Measurements from ENCODE around the gene FAM13B.
"Not testable (repeated sequence)": the region's sequence is repeated elsewhere in the genome, so short reads cannot be mapped to it uniquely, and the experiment has no call there.

The FAM13B gene

GRCh38 chr5:138032572-138033385 lies at the start of gene FAM13B:
FAM13B (minus strand) TSS chr5:138033079; CDS start chr5:138019111, 13,968 bp downstream.
- Histone ChIP-seq H3K9me3 (ENCODE audit: control insufficient read depth, insufficient read depth, low read length) (no peaks in the 10 kb centered on the region), H3K9ac (ENCODE audit: low read depth, low read length) (peak within 1 kb of the TSS; percentile 99), H3K36me3 (ENCODE audit: insufficient read depth, low read length) (no peaks in the 10 kb centered on the region), H3K4me1 (ENCODE audit: insufficient read depth, low read length) (0 out of 2 replicates have a peak, but pooled peaks cover 5% of the 10 kb centered on the region)

GRCh38 chr5:138082033-138082432 lies 49.2 kb upstream of the FAM13B start:
- Histone ChIP-seq H3K9ac (ENCODE audit: low read depth, low read length) (no peak overlapping the region), H3K36me3 (ENCODE audit: insufficient read depth, low read length) (no peaks in the 10 kb centered on the region), H3K4me1 (ENCODE audit: insufficient read depth, low read length) (peaks cover 12% of the 10 kb centered on the region), H3K9me3 (ENCODE audit: control insufficient read depth, insufficient read depth, low read length) (no peaks in the 10 kb centered on the region; the same call in 1 of the 2 replicates)

- Histone ChIP-seq H3K36me3 (ENCODE audit: insufficient read depth, low read length) (no peaks in the 10 kb centered on the region), H3K9ac (ENCODE audit: low read depth, low read length) (no peak overlapping the region; the same call in 1 of the 2 replicates), H3K4me1 (ENCODE audit: insufficient read depth, low read length) (peaks cover 9% of the 10 kb centered on the region), H3K9me3 (ENCODE audit: control insufficient read depth, insufficient read depth, low read length) (no peaks in the 10 kb centered on the region)
These were observed 45.2 kb upstream of the FAM13B start for GRCh38 chr5:138078006-138078643.

- Histone ChIP-seq H3K36me3 (ENCODE audit: insufficient read depth, low read length) (no peaks in the 10 kb centered on the region), H3K9me3 (ENCODE audit: control insufficient read depth, insufficient read depth, low read length) (no peaks in the 10 kb centered on the region), H3K9ac (ENCODE audit: low read depth, low read length) (no peak overlapping the region), H3K4me1 (ENCODE audit: insufficient read depth, low read length) (peaks cover 9% of the 10 kb centered on the region)
These were observed 44.3 kb upstream of the FAM13B start for GRCh38 chr5:138077064-138077696.

GRCh38 chr5:138070026-138070425 lies 37.1 kb upstream of the FAM13B start:
- not testable (repeated sequence) for H3K36me3 ChIP-seq (ENCODE audit: insufficient read depth, low read length); H3K9me3 ChIP-seq (ENCODE audit: control insufficient read depth, insufficient read depth, low read length); H3K4me1 ChIP-seq (ENCODE audit: insufficient read depth, low read length); H3K9ac ChIP-seq (ENCODE audit: low read depth, low read length)

- no peaks in the 10 kb centered on the region for H3K9me3 ChIP-seq (ENCODE audit: control insufficient read depth, insufficient read depth, low read length)
- H3K9ac ChIP-seq (ENCODE audit: low read depth, low read length), result no peak overlapping the region
- no peaks in the 10 kb centered on the region for H3K4me1 ChIP-seq (ENCODE audit: insufficient read depth, low read length)
- H3K36me3 ChIP-seq (ENCODE audit: insufficient read depth, low read length), result no peaks in the 10 kb centered on the region
These were observed 36.1 kb upstream of the FAM13B start for GRCh38 chr5:138068742-138069600.

GRCh38 chr5:138067945-138068344 lies 35.1 kb upstream of the FAM13B start:
- H3K4me1 ChIP-seq (ENCODE audit: insufficient read depth, low read length), result no peaks in the 10 kb centered on the region
- H3K9ac ChIP-seq (ENCODE audit: low read depth, low read length), result no peak overlapping the region
- H3K9me3 ChIP-seq (ENCODE audit: control insufficient read depth, insufficient read depth, low read length), result no peaks in the 10 kb centered on the region
- H3K36me3 ChIP-seq (ENCODE audit: insufficient read depth, low read length), result no peaks in the 10 kb centered on the region

- Histone ChIP-seq H3K4me1 (ENCODE audit: insufficient read depth, low read length) (no peaks in the 10 kb centered on the region), H3K36me3 (ENCODE audit: insufficient read depth, low read length) (no peaks in the 10 kb centered on the region), H3K9me3 (ENCODE audit: control insufficient read depth, insufficient read depth, low read length) (no peaks in the 10 kb centered on the region), H3K9ac (ENCODE audit: low read depth, low read length) (no peak overlapping the region)
These were observed 32.2 kb upstream of the FAM13B start for GRCh38 chr5:138065102-138065501.

- Histone ChIP-seq H3K4me1 (ENCODE audit: insufficient read depth, low read length) (no peaks in the 10 kb centered on the region), H3K9ac (ENCODE audit: low read depth, low read length) (no peak overlapping the region), H3K9me3 (ENCODE audit: control insufficient read depth, insufficient read depth, low read length) (no peaks in the 10 kb centered on the region), H3K36me3 (ENCODE audit: insufficient read depth, low read length) (no peaks in the 10 kb centered on the region)
These were observed 31.6 kb upstream of the FAM13B start for GRCh38 chr5:138064526-138064925.

- Histone ChIP-seq H3K9me3 (ENCODE audit: control insufficient read depth, insufficient read depth, low read length) (no peaks in the 10 kb centered on the region), H3K9ac (ENCODE audit: low read depth, low read length) (peak overlapping the region; percentile 57; the same call in 1 of the 2 replicates), H3K4me1 (ENCODE audit: insufficient read depth, low read length) (no peaks in the 10 kb centered on the region), H3K36me3 (ENCODE audit: insufficient read depth, low read length) (no peaks in the 10 kb centered on the region)
These were observed 22.1 kb upstream of the FAM13B start for GRCh38 chr5:138054847-138055558.

GRCh38 chr5:138054206-138054605 lies 21.3 kb upstream of the FAM13B start:
- H3K9ac ChIP-seq (ENCODE audit: low read depth, low read length), result peak overlapping the region; percentile 57; the same call in 1 of the 2 replicates

GRCh38 chr5:138053554-138053953 lies 20.7 kb upstream of the FAM13B start:
- H3K36me3 ChIP-seq (ENCODE audit: insufficient read depth, low read length), result no peaks in the 10 kb centered on the region
- no peak overlapping the region for H3K9ac ChIP-seq (ENCODE audit: low read depth, low read length)

More at GRCh38 chr5:138054206-138054605, 21.3 kb upstream of the FAM13B start:
- no peaks in the 10 kb centered on the region for H3K9me3 ChIP-seq (ENCODE audit: control insufficient read depth, insufficient read depth, low read length)
- H3K36me3 ChIP-seq (ENCODE audit: insufficient read depth, low read length), result no peaks in the 10 kb centered on the region
- no peaks in the 10 kb centered on the region for H3K4me1 ChIP-seq (ENCODE audit: insufficient read depth, low read length)

GRCh38 chr5:138052718-138053117 lies 19.8 kb upstream of the FAM13B start:
- not testable (repeated sequence) for H3K4me1 ChIP-seq (ENCODE audit: insufficient read depth, low read length); H3K36me3 ChIP-seq (ENCODE audit: insufficient read depth, low read length); H3K9me3 ChIP-seq (ENCODE audit: control insufficient read depth, insufficient read depth, low read length); H3K9ac ChIP-seq (ENCODE audit: low read depth, low read length)

More at GRCh38 chr5:138053554-138053953, 20.7 kb upstream of the FAM13B start:
- Histone ChIP-seq H3K9me3 (ENCODE audit: control insufficient read depth, insufficient read depth, low read length) (no peaks in the 10 kb centered on the region), H3K4me1 (ENCODE audit: insufficient read depth, low read length) (no peaks in the 10 kb centered on the region)

Data from ES-I3 (cell line).